A673 (cell line): ENCODE measurements around the gene LRRC4.

ENCODE experiments used
- CTCF ChIP-seq: fragments of 300-800, 200-600 bp; sonication (generic); conservative IDR thresholded peaks from 2 replicates; pipeline ENCODE4 v1.5.1; 2017; ENCODE audit warnings: low read depth, mild to moderate bottlenecking, antibody characterized with exemption, low read length, moderate library complexity, mixed read lengths
- EZH2 ChIP-seq: fragments of 200-600 bp; sonication (generic); IDR thresholded peaks from 2 replicates; pipeline ENCODE4 v1.6.1; 2017; ENCODE audit warnings: borderline replicate concordance, low read depth, mild to moderate bottlenecking, mixed read lengths, antibody characterized with exemption, low read length; ENCODE audit not compliant: poor library complexity, severe bottlenecking

GRCh38 chr7:128076796-128077271 is 45.6 kb upstream of the LRRC4 start:
- TF ChIP-seq CTCF (no peak), EZH2 (no peak)
